Measurements from ENCODE around the gene ALDOC.

ALDOC gene

GRCh38 chr17:28616281-28616680 is 39.6 kb upstream of the ALDOC start:
- Mint-ChIP-seq H3K4me1 (no peaks in the 10 kb centered on the region), H3K36me3 (ENCODE audit: low read depth) (peaks cover 63% of the 10 kb centered on the region), H3K27ac (no peak overlapping the region), H3K9me3 (no peaks in the 10 kb centered on the region), H3K27me3 (ENCODE audit: low read depth, poor library complexity) (no peaks in the 10 kb centered on the region), H3K4me3 (no peak overlapping the region)
- no peak for DNase-seq
- TF ChIP-seq CTCF (IDR thresholded peaks at IDR 0.05), result no peak

GRCh38 chr17:28615260-28615940 is 38.7 kb upstream of the ALDOC start:
- H3K27me3 Mint-ChIP-seq (ENCODE audit: low read depth, poor library complexity), result no peaks in the 10 kb centered on the region
- no peak overlapping the region for H3K4me3 Mint-ChIP-seq
- H3K4me1 Mint-ChIP-seq, result no peaks in the 10 kb centered on the region
- no peak overlapping the region for H3K27ac Mint-ChIP-seq
- TF ChIP-seq CTCF (IDR thresholded peaks at IDR 0.05), result no peak
- H3K36me3 Mint-ChIP-seq (ENCODE audit: low read depth), result peaks cover 60% of the 10 kb centered on the region
- no peak for DNase-seq
- no peaks in the 10 kb centered on the region for H3K9me3 Mint-ChIP-seq

GRCh38 chr17:28613931-28614381 is 37.3 kb upstream of the ALDOC start, which contains the start of gene RSKR:
RSKR (minus strand) TSS chr17:28614185; CDS start chr17:28614161, 24 bp downstream.
- no peak for DNase-seq
- Mint-ChIP-seq H3K4me1 (no peaks in the 10 kb centered on the region), H3K4me3 (no peak within 1 kb of the TSS), H3K36me3 (ENCODE audit: low read depth) (peaks cover 53% of the 10 kb centered on the region), H3K27me3 (ENCODE audit: low read depth, poor library complexity) (no peaks in the 10 kb centered on the region), H3K9me3 (no peaks in the 10 kb centered on the region), H3K27ac (peak within 1 kb of the TSS; percentile 64)
- no peak for TF ChIP-seq CTCF (IDR thresholded peaks at IDR 0.05)

GRCh38 chr17:28612936-28613872 is 36.5 kb upstream of the ALDOC start:
- no peaks in the 10 kb centered on the region for H3K4me1 Mint-ChIP-seq
- H3K4me3 Mint-ChIP-seq, result no peak overlapping the region
- TF ChIP-seq CTCF (IDR thresholded peaks at IDR 0.05), result peak; percentile 64
- no peaks in the 10 kb centered on the region for H3K9me3 Mint-ChIP-seq
- peaks cover 46% of the 10 kb centered on the region for H3K36me3 Mint-ChIP-seq (ENCODE audit: low read depth)
- H3K27me3 Mint-ChIP-seq (ENCODE audit: low read depth, poor library complexity), result no peaks in the 10 kb centered on the region
- H3K27ac Mint-ChIP-seq, result peak overlapping the region; percentile 64
- peak; percentile 46 for DNase-seq

- TF ChIP-seq CTCF (IDR thresholded peaks at IDR 0.05), result no peak
- H3K4me3 Mint-ChIP-seq, result no peak overlapping the region
Measured at GRCh38 chr17:28612531-28612930, 35.8 kb upstream of the ALDOC start.

More at GRCh38 chr17:28612531-28612930, 35.8 kb upstream of the ALDOC start:
- Mint-ChIP-seq H3K36me3 (ENCODE audit: low read depth) (peaks cover 52% of the 10 kb centered on the region), H3K9me3 (no peaks in the 10 kb centered on the region), H3K27me3 (ENCODE audit: low read depth, poor library complexity) (no peaks in the 10 kb centered on the region), H3K4me1 (no peaks in the 10 kb centered on the region), H3K27ac (peak overlapping the region; percentile 61)
- DNase-seq, result no peak

Measured in nephron progenitor cell (in vitro differentiated cells).